Measurements from ENCODE around the gene TMEM175.
A peak's percentile ranks its signal among the peaks of the same experiment; 100 is the strongest.

The TMEM175 gene

GRCh38 chr4:992297-993110, 60.2 kb downstream of the TMEM175 start:
- Histone ChIP-seq H3K27me3 (peaks cover 21% of the 10 kb centered on the region), H3K36me3 (no peaks in the 10 kb centered on the region), H3K4me1 (no peaks in the 10 kb centered on the region), H3K9me3 (no peaks in the 10 kb centered on the region), H3K4me3 (ENCODE audit: low read depth, low read length) (no peak overlapping the region)
- no peak for DNase-seq
- TF ChIP-seq CTCF (IDR thresholded peaks at IDR 0.05; ENCODE audit: low read depth, low read length): no peak

GRCh38 chr4:993111-994029, 61.1 kb downstream of the TMEM175 start, which contains the start of gene SLC26A1:
SLC26A1 (minus strand) TSS chr4:993404; CDS start chr4:991703, 1,701 bp downstream.
- no peak within 1 kb of the TSS for H3K4me3 ChIP-seq (ENCODE audit: low read depth, low read length)

GRCh38 chr4:995311-996026, 63.2 kb downstream of the TMEM175 start:
- H3K36me3 ChIP-seq: no peaks in the 10 kb centered on the region
- H3K4me3 ChIP-seq (ENCODE audit: low read depth, low read length): no peak overlapping the region
- no peak for TF ChIP-seq CTCF (IDR thresholded peaks at IDR 0.05; ENCODE audit: low read depth, low read length)
- DNase-seq: peak; percentile 12
- H3K4me1 ChIP-seq: no peaks in the 10 kb centered on the region
- peaks cover 43% of the 10 kb centered on the region for H3K27me3 ChIP-seq
- H3K9me3 ChIP-seq: no peaks in the 10 kb centered on the region

More at GRCh38 chr4:993111-994029, 61.1 kb downstream of the TMEM175 start, which contains the start of gene SLC26A1:
- H3K9me3 ChIP-seq: no peaks in the 10 kb centered on the region
- H3K36me3 ChIP-seq: no peaks in the 10 kb centered on the region
- DNase-seq: no peak
- no peaks in the 10 kb centered on the region for H3K4me1 ChIP-seq
- no peak for TF ChIP-seq CTCF (IDR thresholded peaks at IDR 0.05; ENCODE audit: low read depth, low read length)
- peaks cover 28% of the 10 kb centered on the region for H3K27me3 ChIP-seq

- Histone ChIP-seq H3K4me3 (ENCODE audit: low read depth, low read length) (no peak overlapping the region), H3K27me3 (peaks cover 51% of the 10 kb centered on the region), H3K4me1 (no peaks in the 10 kb centered on the region), H3K9me3 (no peaks in the 10 kb centered on the region), H3K36me3 (no peaks in the 10 kb centered on the region)
- no peak for DNase-seq
- no peak for TF ChIP-seq CTCF (IDR thresholded peaks at IDR 0.05; ENCODE audit: low read depth, low read length)
Measured at GRCh38 chr4:996030-996996, 64.1 kb downstream of the TMEM175 start.

GRCh38 chr4:996997-997374, 64.7 kb downstream of the TMEM175 start:
- Histone ChIP-seq H3K27me3 (peaks cover 58% of the 10 kb centered on the region), H3K4me3 (ENCODE audit: low read depth, low read length) (no peak overlapping the region), H3K4me1 (no peaks in the 10 kb centered on the region), H3K9me3 (no peaks in the 10 kb centered on the region), H3K36me3 (no peaks in the 10 kb centered on the region)
- TF ChIP-seq CTCF (IDR thresholded peaks at IDR 0.05; ENCODE audit: low read depth, low read length): no peak
- no peak for DNase-seq
